ENCODE results near the gene KCNK2.

GRCh38 chr1:215043401-215043800 lies 39.1 kb upstream of the KCNK2 start:
- TF ChIP-seq CTCF (IDR thresholded peaks at IDR 0.05; ENCODE audit: low read depth, low read length, poor library complexity, severe bottlenecking): no peak
- TF ChIP-seq EZH2phosphoT487 (IDR thresholded peaks at IDR 0.05; ENCODE audit: borderline replicate concordance, low read length): no peak
